ENCODE results near the gene PACSIN2. TPM values are rescaled to one million over a fixed set of nuclear protein-coding genes. Genes with fewer than 3 reads are reported as not detected.

PACSIN2 gene
- total RNA-seq, 1 experiment from 2014 or later, result 70.5 TPM

GRCh38 chr22:42873356-42873755 is 141.6 kb downstream of the PACSIN2 start:
- ChIA-PET CTCF (interaction anchor here (1.2 kb wide), 1 partner anchor 180 kb away, joined by 3 read pairs; no protein-coding TSS in a partner anchor), POLR2A (no interaction called here)
- TF ChIP-seq ZNF232 (CRISPR knock-in tag; IDR thresholded peaks at IDR 0.05), result no peak
- TF ChIP-seq ESRRA (CRISPR knock-in tag; IDR thresholded peaks at IDR 0.05; ENCODE audit: borderline replicate concordance), result no peak
- no peak for TF ChIP-seq ARID4B (CRISPR knock-in tag; IDR thresholded peaks at IDR 0.05; ENCODE audit: borderline replicate concordance)
- no peak for TF ChIP-seq E2F1 (CRISPR knock-in tag; IDR thresholded peaks at IDR 0.05)
- TF ChIP-seq ZNF138 (CRISPR knock-in tag; conservative IDR thresholded peaks at IDR 0.05), result no peak
- TF ChIP-seq STAT6 (CRISPR knock-in tag; conservative IDR thresholded peaks at IDR 0.05; ENCODE audit: low read depth), result no peak
- no peak for TF ChIP-seq OVOL2 (CRISPR knock-in tag; IDR thresholded peaks at IDR 0.05; ENCODE audit: borderline replicate concordance)
- no peak for TF ChIP-seq MXD4 (CRISPR knock-in tag; IDR thresholded peaks at IDR 0.05; ENCODE audit: borderline replicate concordance)
- no peak for TF ChIP-seq ATF6 (CRISPR knock-in tag; IDR thresholded peaks at IDR 0.05)
- Mint-ChIP-seq H3K27ac (no peak overlapping the region), H3K4me1 (no peaks in the 10 kb centered on the region), H3K9me3 (no peaks in the 10 kb centered on the region), H3K36me3 (peaks cover 25% of the 10 kb centered on the region), H3K4me3 (no peak overlapping the region), H3K27me3 (ENCODE audit: low read depth) (no peaks in the 10 kb centered on the region)
- DNase-seq (ENCODE audit: low spot score), result no peak
- no peak for ATAC-seq

- H3K36me3 Mint-ChIP-seq, result peaks cover 24% of the 10 kb centered on the region
- no peaks in the 10 kb centered on the region for H3K4me1 Mint-ChIP-seq
- no peak for DNase-seq (ENCODE audit: low spot score)
- H3K4me3 Mint-ChIP-seq, result no peak overlapping the region
- H3K27ac Mint-ChIP-seq, result no peak overlapping the region
- POLR2A ChIA-PET, result no interaction called here
- CTCF ChIA-PET, result interaction anchor here (1.2 kb wide), 1 partner anchor 180 kb away, joined by 3 read pairs; no protein-coding TSS in a partner anchor
- no peaks in the 10 kb centered on the region for H3K9me3 Mint-ChIP-seq
- ATAC-seq, result no peak
- no peaks in the 10 kb centered on the region for H3K27me3 Mint-ChIP-seq (ENCODE audit: low read depth)
- TF ChIP-seq NFATC4 (CRISPR knock-in tag; IDR thresholded peaks at IDR 0.05) (no peak), TEAD4 (CRISPR knock-in tag; IDR thresholded peaks at IDR 0.05) (no peak), TP53 (CRISPR knock-in tag; IDR thresholded peaks at IDR 0.05) (no peak), ZNF263 (CRISPR knock-in tag; IDR thresholded peaks at IDR 0.05; ENCODE audit: low read depth) (no peak), SOX15 (CRISPR knock-in tag; IDR thresholded peaks at IDR 0.05) (no peak), ATF1 (CRISPR knock-in tag; IDR thresholded peaks at IDR 0.05) (no peak), AFF4 (CRISPR knock-in tag; IDR thresholded peaks at IDR 0.05; ENCODE audit: borderline replicate concordance) (no peak), ZNF138 (CRISPR knock-in tag; conservative IDR thresholded peaks at IDR 0.05) (no peak), ZMAT4 (CRISPR knock-in tag; IDR thresholded peaks at IDR 0.05) (no peak), ZBTB43 (CRISPR knock-in tag; IDR thresholded peaks at IDR 0.05) (no peak)
Observed at GRCh38 chr22:42872821-42873220, 142.1 kb downstream of the PACSIN2 start.
